Fibroblast of pulmonary artery (primary cell): ENCODE data around the gene RGS2.

Experiments used
- DNase-seq: peaks from one replicate; pipeline ENCODE4 v3.0.0-alpha.2; 2010; ENCODE audit warnings: low read depth
- H3K4me3 ChIP-seq: replicated peaks from 2 replicates; pipeline ENCODE4 v1.5.1; 2011; ENCODE audit warnings: low read depth, mild to moderate bottlenecking, control low read depth, low read length, moderate library complexity
- TF ChIP-seq, protein P1 (sequence below): IDR thresholded peaks from 2 replicates; pipeline ENCODE4 v1.5.1; 2011; ENCODE audit warnings: mild to moderate bottlenecking, control low read depth, low read length, inconsistent platforms; ENCODE audit errors: missing control alignments

RGS2 gene, protein sequence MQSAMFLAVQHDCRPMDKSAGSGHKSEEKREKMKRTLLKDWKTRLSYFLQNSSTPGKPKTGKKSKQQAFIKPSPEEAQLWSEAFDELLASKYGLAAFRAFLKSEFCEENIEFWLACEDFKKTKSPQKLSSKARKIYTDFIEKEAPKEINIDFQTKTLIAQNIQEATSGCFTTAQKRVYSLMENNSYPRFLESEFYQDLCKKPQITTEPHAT

DNA sequence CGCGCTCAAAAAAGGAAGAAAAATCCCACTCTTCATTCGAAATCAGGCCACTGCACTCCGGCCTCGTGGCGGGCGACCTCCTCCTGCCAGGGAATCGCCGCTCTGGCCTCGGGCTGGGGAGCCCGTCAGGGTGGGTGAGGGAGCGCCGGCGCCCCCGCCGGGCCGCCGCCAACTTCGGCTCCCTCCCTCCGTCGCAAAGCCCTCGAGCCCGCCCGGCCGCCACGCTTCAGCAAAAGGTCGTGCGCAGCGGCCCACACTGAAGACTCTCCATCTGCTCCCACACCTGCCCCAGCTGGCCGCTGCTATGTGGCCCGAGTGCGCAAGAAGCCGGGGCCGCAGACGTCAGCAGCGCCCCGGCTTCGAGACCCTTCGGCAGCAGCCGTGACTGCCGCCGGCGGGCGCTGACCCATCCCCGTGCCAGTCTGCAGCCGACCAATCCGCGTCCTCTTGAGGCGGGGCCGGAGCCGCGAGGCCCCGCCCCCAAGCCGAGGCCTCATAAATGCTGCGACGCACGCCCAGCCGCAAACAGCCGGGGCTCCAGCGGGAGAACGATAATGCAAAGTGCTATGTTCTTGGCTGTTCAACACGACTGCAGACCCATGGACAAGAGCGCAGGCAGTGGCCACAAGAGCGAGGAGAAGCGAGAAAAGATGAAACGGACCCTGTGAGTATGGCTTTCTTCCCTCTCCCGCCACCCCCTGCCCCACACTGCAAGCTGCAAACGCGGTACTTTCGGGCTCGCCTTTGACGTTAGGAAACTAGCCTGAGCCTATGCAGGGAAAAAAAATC is at the start of gene RGS2:
TSS of gene RGS2 (plus strand) at position 522 of the 789 bp plus-strand sequence. CDS start at position 555, 33 bp downstream.
- H3K4me3 ChIP-seq = peak within 1 kb of the TSS; percentile 93
- peak; percentile 95 for DNase-seq
- TF ChIP-seq, protein P1, sequence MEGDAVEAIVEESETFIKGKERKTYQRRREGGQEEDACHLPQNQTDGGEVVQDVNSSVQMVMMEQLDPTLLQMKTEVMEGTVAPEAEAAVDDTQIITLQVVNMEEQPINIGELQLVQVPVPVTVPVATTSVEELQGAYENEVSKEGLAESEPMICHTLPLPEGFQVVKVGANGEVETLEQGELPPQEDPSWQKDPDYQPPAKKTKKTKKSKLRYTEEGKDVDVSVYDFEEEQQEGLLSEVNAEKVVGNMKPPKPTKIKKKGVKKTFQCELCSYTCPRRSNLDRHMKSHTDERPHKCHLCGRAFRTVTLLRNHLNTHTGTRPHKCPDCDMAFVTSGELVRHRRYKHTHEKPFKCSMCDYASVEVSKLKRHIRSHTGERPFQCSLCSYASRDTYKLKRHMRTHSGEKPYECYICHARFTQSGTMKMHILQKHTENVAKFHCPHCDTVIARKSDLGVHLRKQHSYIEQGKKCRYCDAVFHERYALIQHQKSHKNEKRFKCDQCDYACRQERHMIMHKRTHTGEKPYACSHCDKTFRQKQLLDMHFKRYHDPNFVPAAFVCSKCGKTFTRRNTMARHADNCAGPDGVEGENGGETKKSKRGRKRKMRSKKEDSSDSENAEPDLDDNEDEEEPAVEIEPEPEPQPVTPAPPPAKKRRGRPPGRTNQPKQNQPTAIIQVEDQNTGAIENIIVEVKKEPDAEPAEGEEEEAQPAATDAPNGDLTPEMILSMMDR = no peak

DNA sequence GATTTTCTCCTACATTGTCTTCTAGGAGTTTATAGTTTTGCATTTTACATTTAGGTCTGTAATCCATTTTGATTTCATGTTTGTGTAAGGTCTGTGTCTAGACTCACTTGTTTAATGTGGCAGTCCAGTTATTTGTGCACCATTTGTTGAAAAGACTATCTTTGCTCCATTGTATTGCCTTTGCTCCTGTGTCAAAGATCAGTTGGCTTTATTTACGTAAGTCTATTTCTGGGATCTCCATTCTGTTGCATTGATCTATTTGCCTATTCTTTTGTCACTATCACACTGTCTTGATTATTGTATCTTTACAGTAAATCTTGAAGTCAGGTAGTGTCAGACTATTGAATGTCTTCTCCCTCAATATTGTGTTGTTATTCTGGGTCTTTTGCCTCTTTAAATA is 49.7 kb upstream of the RGS2 start:
- DNase-seq = no peak
- no peak overlapping the region for H3K4me3 ChIP-seq
- TF ChIP-seq, protein P1 = no peak

DNA sequence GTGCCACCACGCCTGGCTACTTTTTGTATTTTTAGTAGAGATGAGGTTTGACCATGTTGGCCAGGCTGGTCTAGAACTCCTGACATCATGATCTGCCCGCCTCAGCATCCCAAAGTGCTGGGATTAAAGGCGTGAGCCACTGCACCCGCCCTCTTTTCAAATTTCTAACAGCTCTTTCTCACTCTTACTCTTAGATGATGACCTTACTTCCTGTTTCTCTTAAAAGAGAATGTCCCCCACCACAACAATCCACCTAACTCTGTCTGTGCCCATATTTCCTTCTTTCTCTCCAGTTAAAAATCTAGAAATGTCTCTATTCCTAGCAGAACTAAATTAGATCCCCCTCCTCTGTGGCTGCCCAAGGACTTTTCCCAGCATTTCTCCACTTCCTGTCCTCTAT is 46.6 kb upstream of the RGS2 start:
- TF ChIP-seq, protein P1 = no peak
- DNase-seq = no peak
- H3K4me3 ChIP-seq = no peak overlapping the region

DNA sequence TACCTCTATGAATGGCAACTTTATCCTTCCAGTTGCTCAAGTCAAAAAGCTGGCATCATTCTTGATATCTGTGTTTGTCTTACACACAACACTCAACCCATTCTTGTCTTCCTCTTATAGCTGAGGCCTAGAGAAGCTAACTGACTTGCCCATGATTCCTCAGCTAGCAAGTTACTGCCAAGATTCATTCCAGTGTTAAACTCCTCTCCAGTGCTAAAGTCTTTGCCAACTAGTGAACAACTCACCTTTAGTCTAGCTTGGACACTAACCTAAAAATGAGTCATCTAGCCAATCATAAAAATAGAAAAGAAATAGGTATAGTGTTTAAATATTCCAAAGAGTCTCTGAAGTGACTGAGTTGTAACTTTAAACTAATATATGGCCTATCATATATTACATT is 45.6 kb upstream of the RGS2 start:
- H3K4me3 ChIP-seq = no peak overlapping the region
- TF ChIP-seq, protein P1 = no peak
- DNase-seq = peak; percentile 19

DNA sequence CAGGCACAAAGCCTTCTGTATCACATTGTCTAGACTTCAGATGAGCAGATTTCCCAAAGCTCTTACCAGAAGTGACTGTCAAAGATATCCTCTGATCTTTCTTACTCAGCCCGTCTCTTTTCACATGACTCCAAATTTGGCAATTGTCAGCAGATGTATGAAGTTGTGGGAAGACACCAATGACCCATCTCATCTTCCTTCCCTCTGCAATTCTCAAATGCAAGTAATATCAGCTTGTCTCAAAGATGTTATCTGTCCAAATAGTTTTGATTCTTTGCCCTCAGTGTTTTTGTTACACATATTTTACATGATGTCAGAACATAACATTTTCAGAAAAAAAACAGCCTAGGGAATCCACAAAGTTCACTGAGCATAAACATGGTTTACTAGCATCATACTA is 45.1 kb upstream of the RGS2 start:
- no peak overlapping the region for H3K4me3 ChIP-seq
- TF ChIP-seq, protein P1 = no peak
- peak; percentile 39 for DNase-seq

DNA sequence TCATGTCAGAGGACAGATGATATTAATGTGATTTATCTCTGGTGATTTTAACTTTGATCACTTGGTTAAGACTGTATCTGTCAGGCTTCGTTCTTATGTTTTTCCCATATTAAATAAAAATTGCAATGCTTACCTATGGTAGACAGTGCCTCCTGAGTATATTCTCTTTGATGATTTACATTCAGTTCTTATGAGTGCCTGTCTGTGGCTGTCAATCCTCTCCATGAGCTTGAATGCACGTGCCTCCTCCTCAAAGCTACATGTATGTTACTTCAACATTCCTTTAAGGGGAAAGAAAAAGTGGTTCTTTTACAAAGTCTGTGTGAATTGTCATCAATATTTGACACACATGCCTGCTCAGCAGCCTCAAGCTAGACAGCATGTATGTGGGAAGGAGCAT is 44.2 kb upstream of the RGS2 start:
- DNase-seq = no peak
- TF ChIP-seq, protein P1 = no peak
- no peak overlapping the region for H3K4me3 ChIP-seq
